ENCODE data around the gene UNK. TPM values are rescaled to one million over a fixed set of nuclear protein-coding genes. Genes with fewer than 3 reads are reported as not detected.
"Not testable (repeated sequence)": the region's sequence is repeated elsewhere in the genome, so short reads cannot be mapped to it uniquely, and the experiment has no call there.

UNK gene
- polyA plus RNA-seq, 4 donors = 34.5 to 49.7 (median 36.4) TPM

DNA sequence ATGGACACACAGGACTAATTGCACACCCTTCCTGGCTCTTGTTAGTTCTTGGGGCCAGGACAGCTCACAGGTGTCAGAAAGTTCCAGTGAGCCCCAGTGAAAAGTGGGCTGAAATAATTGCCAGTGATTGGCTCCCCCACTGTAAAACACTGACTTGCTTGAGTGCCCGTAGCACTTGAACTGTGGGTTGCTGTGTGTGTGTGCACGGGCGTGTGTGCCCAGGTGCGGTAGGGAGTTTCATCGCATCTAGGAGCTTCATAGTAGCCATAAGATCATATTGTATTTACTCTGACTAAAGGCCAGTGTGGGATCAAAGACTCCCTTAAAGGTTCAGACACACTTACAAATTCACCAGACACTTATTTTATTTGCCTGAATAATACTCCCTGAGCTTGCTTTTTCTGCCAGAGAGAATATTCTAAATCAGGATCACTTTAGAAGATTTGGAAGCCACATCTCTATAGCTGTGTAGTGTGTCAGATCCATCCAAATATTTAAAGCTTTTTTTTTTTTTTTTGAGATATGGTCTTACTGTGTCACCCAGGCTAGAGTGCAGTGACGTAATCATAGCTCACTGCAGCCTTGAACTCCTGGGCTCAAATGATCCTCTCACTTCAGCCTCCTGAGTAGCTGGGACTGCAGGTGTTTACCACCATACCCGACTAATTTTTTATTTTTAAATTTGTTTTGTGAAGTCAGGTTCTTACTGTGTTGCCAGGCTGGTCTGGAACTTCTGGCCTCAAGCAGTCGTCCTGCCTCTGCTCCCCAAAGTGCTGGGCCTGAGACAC, 11.4 kb downstream of the UNK start:
- DNase-seq (ENCODE audit: low read depth in 4 of 4, low spot score in 3 of 4) = no peak

DNA sequence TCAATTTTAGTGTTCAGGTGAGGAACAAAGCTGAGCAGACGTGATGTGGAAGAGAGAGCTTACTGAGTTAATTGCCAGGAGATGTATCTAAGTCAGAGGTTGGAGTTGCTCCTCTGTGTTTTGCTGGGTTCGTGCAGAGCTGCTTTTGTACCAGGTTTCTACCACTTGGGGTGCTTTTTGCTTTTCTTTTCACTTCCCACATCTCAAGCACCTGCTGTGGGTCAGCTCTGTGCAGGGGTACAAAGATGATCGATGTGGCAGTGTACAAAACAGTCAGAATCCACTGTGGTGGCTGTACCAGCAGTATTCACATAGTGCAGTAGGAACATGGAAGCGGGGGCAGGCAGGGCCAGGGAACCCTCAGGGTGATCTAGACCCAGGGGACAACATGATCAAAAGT, 14.8 kb downstream of the UNK start:
- DNase-seq (ENCODE audit: low read depth in 4 of 4, low spot score in 3 of 4) = no peak

DNA sequence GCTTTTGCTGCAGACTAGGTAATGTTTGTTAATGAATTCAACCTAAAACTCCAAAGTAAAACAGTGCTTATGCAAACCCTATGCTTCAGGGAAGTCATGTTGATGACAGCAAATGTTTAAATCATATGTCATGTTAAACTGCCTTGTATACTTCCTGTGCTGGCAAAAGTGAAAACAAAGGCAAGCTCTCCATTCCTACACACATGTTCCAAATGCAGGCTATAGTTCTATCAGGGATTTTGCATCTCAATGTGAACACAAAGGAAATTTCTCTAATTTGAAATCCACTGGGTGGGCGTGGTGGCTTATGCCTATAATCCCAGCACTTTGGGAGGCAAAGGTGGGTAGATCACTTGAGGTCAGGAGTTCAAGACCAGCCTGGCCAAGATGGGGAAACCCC, 19.3 kb downstream of the UNK start:
- no peak for DNase-seq (ENCODE audit: low read depth in 4 of 4, low spot score in 3 of 4)

DNA sequence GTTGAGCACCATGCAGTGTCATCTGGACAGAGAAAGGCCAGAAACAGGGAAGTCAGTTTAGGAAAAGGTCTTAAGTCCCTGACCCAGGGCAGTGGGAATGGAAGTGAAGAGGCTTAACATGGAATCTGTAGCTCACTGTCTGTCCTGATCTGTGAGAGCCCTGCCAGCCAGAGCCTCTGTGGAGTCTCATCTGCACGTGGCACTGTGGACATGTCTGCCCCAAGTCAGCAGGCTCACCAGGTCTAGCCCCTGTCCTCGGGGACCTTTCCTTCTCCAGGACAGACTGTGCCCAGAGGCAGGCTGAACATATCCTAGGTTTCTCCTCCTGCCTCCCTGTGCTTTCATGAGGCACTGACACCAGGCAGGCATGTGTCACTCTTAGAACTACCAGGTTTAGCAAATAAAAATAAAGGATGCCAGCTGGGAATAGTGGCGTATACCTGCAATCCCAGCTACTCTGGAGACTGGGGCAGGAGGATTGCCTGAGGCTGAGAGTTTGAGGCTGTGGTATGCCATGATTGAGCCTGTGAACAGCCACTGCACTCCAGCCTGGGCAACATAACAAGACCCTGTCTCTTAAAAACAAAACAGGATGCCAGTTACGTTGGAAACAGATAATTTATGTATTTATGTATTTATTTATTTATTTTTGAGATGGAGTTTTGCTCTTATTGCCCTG, 22.4 kb downstream of the UNK start:
- no peak for DNase-seq (ENCODE audit: low read depth in 4 of 4, low spot score in 3 of 4)

DNA sequence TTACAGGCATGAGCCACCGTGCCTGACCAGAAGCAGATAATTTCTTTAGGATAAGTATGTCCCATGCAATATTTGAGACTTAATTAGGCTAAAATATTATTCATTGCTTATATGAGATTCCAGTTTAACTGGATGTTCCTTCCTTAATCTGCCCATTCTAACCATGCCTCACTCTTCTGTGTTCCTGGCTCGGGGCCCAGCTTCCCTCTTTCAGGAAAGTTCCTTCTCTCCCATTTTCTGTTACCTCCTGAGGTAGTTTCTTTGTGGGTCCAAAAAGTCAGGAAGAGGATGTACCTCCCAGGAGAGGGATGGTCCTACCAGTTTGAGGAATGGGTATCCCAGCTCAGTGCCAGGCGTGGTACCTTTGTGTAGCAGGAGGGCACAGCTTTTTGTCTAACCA, 23.3 kb downstream of the UNK start:
- DNase-seq (ENCODE audit: low read depth in 4 of 4, low spot score in 3 of 4) = no peak

DNA sequence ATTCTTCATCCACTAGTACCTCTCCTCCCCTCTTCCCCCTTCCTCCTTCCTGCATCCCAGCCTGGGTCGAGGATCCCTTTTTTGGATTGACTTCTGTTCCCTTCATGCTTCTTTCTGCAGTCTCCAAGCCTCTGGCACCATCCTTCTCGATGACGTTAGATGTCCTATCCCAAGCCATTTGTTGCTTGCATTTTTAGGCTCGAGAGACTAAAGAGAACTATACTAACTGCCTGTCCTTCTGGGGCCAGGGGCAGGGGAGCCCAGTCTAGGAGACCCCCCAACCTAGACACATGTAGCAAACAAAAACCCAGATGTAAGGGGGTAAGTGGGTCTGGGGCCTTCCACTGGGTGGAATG, 23.9 kb downstream of the UNK start:
- DNase-seq (ENCODE audit: low read depth in 4 of 4, low spot score in 3 of 4) = no peak

DNA sequence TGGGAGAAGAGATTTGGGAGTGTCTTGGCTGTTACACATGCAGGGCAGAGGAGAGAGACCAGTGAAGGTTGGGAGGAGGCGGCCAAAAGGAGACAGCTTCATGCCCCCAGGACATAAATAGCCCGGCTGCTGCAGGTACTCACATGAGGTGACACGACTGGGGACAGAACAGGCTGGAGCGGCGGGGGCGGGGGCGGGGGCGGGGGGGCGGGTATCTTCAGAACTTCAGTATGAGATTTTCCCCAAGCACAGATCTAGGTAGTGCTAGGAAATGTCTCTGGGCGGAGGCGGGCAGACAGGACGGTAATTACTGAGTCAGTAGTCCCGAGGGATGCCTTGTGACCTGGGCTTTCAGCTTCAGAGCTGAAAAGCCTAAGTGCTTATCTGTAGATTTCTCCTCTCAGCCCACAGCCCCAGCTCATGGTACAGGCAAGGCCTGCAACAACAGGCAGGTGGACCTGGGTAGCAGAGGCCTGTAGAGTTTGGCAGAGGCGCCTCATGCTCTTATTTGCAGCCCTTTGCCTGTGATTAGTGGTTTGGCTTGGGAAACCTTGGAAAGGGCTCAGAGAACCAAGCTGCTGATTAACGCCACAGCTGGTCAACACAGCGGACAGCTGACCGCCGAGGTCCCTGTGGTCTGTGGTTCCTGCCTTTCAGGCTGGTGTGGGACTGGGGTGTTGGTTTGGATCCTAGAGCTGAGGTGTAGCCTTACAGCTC, 24.5 kb downstream of the UNK start:
- DNase-seq (ENCODE audit: low read depth in 4 of 4, low spot score in 3 of 4) = no peak

DNA sequence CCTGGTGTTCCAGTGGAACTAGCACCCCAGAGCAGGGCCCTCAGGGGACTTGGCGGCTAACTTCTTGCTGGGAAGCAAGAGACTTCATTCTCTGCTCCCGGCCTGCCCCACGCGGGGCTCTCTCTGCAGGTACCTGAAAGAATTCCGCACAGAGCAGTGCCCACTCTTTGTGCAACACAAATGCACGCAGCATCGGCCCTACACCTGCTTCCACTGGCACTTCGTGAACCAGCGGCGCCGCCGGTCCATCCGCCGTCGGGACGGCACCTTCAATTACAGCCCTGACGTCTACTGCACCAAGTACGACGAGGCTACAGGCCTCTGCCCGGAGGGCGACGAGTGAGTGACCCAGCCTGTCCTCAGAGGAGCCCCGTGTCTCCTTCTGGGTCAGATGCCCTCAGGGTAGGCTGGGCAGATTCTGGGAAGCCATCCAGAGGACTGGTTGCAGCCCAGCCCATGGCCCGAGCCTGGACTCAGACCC, 25.1 kb downstream of the UNK start:
- DNase-seq (ENCODE audit: low read depth in 4 of 4, low spot score in 3 of 4) = no peak

DNA sequence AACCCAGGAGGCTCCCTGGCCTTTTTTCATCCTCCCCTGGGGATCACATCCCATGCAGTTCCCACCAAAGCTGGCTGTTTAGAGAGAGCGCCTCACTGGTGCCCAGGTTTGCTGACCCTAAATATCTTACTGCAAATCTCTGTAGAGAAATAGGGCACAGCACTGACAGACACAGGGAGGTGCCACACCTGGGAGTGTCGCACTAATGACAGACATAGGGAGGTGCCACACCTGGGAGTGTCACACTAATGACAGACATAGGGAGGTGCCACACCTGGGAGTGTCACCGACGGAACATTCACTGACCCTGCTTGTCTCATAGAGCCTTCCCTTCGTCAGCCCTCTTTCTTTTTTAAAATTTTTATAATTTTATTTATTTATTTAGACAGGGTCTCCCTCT, 25.6 kb downstream of the UNK start:
- DNase-seq (ENCODE audit: low read depth in 4 of 4, low spot score in 3 of 4) = no peak

DNA sequence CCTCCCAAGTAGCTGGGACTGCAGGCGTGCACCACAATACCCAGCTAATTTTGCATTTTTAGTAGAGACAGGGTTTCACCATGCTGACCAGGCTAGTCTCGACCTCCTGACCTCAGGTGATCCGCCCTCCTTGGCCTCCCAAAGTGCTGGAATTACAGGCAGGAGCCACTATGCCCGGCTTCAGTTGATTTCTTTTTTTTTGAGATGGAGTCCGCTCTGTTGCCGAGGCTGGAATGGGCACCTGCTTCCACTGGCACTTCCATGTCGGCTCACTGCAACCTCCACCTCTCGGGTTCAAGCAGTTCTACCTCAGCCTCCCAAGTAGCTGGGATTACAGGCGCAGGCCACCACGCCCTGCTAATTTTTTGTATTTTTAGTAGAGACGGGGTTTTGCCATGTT, 26.1 kb downstream of the UNK start:
- DNase-seq (ENCODE audit: low read depth in 4 of 4, low spot score in 3 of 4) = not testable (repeated sequence)

DNA sequence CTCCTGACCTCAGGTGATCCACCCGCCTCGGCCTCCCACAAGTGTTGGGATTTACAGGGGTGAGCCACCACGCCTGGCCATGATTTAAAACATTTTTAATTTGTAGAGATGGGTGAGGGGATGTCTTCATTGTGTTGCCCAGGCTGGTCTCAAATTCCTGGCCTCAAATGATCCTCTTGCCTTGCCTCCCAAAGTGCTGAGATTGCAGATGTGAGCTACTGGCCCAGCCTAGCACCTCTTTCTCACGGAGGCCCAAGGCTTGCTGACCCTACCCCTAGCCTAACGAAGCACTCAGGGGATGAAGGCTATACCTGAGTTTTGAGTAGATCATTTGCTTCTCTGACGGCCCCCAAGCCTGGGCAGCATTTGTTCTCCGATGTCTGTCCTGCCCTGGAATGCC, 26.6 kb downstream of the UNK start:
- DNase-seq (ENCODE audit: low read depth in 4 of 4, low spot score in 3 of 4) = no peak

DNA sequence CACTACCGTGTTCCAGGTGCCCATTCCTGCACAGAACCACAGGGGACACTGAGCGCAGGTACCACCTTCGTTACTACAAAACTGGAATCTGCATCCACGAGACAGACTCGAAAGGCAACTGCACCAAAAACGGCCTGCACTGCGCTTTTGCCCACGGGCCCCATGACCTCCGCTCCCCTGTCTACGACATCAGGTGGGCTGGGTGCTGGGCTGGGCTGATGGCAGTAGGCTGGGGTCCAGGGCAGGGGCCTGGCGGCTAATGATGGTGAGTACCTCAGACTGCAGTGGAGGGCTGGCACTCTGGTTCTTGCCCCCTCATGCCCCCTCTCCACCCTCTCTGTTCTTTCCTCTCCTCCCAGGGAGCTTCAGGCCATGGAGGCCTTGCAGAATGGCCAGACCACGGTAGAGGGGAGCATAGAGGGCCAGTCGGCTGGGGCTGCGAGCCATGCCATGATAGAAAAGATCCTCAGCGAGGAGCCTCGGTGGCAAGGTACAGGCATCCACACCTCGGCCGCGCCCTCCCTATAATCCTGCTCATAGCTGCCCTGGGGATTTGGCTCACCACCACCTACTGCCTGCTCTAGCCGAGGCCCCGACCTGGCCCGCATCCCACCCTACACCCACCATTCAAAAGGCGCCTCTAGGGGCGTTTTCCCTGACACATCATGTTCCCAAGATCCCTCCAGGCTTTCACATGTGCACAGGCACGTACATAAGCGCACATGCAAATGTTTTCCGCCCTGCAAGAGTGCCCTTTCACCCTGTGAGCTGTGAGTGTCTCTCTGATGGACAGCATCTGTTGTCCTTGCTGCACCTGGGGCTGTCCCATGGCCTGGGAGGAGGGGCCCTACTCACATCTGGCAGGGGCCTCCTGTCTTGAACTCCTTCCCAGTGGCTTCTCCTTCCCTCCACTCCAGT, 27.7 kb downstream of the UNK start:
- DNase-seq (ENCODE audit: low read depth in 4 of 4, low spot score in 3 of 4) = no peak

DNA sequence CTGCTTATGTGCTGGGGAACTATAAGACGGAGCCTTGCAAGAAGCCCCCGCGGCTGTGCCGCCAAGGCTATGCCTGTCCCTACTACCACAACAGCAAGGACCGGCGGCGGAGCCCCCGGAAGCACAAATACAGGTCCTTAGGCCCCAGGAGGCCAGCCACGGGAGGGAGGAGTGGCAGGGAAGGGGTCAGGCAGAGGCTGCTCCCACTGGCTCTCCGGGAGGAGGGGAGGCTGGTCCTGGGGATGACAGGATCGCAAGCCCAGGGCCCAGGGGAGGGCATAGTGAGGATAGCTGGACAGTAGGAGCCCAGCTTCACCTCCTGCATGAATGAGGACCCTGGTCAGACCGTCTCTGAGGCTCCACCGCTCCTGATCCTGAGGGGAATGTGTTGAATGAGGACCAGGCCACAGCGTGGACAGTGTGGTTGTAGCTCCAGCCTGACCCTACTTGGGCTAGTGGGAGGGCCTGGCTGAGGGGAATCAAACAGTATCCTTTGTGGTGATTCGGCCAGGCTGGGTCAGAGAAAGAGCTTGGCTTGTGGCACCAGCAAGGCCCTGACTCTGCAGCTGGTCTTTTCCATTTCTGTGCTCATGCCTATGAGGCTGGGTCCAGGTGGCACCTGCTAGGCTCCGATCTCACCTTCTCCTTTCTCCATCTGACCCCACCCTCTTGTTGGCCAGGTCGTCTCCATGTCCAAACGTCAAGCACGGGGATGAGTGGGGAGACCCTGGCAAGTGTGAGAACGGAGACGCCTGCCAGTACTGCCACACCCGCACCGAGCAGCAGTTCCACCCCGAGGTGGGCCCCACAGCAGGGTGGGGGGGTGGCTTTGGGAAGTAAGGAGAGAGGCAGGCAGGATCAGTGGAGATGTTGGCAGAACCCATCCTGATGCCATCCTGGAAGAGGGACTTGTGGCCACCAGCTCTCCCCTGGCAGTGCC, 28.7 kb downstream of the UNK start:
- DNase-seq (ENCODE audit: low read depth in 4 of 4, low spot score in 3 of 4) = no peak

DNA sequence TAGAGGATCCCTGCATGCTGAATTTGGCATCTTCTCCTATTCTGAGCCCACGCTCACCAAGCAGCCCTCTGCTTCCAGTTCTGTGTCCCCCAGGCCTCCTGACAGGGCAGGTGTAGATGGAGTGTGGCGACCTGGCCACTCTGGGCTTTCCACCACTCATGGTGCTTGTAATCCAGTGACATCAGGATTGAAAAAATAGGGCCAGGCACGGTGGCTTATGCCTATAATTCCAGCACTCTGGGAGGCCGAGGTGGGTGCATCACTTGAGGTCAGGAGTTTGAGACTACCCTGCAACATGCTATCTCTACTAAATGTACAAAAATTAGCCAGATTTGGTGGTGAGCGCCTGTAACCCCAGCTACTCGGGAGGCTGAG, 29.4 kb downstream of the UNK start:
- DNase-seq (ENCODE audit: low read depth in 4 of 4, low spot score in 3 of 4) = no peak

DNA sequence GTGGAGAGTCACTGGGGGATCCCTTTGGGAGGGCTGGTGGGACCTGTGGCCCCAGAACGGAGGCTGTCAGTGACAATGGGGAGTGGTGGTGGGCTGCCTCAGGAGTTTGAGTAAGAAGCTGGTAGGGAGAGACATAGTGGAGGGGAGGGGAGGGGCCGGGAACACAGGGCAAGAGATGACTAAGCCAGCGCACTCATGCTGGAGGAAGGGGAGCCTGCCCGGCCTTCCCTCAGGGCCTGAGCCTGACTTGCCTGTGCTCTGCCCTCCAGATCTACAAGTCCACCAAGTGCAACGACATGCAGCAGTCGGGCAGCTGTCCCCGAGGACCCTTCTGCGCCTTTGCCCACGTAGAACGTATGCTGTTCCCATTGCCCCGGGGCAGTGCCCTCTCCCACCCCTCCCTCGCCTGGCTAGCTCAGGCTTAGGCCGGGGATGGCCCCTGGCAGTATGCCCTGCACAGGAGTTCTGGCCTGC, 30.3 kb downstream of the UNK start:
- no peak for DNase-seq (ENCODE audit: low read depth in 4 of 4, low spot score in 3 of 4)

DNA sequence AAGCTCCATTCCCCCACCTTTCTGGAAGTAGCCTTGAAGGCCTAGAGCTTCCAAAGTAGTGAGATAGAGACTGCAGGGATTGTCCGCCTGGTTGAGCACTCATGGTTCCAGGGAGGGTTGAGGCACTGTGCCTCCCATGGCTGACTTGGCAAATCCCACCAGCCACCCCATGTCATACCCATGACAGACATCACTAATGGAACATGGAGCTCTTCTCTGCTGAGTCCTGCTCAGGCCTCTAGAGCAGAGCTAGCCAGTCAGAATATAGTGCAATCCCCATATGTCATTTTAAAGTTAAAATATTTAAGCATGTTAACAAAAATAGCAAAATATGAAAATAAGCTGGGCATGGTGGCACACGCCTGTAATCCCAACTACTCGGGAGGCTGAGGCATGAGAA, 30.8 kb downstream of the UNK start:
- DNase-seq (ENCODE audit: low read depth in 4 of 4, low spot score in 3 of 4) = no peak

DNA sequence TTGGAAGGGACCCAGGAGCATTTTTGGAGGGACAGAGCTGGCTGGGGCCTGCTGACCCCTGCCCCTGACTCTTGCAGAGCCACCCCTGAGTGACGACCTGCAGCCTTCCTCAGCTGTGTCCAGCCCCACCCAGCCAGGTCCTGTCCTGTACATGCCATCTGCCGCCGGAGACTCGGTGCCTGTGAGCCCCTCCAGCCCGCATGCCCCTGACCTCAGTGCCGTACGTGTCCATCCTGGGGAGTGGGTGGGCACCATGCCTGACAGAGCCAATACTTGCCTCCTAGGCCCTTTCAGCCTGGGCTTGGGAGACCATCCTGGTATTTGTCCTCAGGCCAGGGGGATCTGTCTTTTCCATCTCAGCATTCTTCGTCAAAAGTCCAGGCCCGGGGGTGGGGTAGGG, 32.1 kb downstream of the UNK start:
- DNase-seq (ENCODE audit: low read depth in 4 of 4, low spot score in 3 of 4) = no peak

DNA sequence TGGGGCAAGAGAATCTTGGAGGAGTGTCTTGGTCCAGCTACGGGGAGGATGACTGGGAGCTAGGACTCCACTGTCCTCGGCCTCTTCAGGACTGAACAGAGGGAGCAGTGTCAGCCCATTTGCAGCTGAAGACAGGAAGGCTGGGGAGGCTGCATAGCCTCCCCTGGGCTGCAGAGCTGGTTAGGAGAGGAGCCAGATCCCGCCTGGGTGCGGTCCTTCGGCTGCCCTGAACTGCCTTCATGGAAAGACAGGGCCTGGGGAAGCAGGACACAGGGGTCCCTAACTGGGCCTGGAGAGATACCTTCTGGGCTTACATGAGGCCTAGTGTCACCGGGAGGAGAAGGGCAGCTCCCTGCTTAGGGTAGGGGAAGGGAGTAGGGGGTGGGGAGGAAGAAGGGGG, 33.0 kb downstream of the UNK start:
- DNase-seq (ENCODE audit: low read depth in 4 of 4, low spot score in 3 of 4) = no peak

DNA sequence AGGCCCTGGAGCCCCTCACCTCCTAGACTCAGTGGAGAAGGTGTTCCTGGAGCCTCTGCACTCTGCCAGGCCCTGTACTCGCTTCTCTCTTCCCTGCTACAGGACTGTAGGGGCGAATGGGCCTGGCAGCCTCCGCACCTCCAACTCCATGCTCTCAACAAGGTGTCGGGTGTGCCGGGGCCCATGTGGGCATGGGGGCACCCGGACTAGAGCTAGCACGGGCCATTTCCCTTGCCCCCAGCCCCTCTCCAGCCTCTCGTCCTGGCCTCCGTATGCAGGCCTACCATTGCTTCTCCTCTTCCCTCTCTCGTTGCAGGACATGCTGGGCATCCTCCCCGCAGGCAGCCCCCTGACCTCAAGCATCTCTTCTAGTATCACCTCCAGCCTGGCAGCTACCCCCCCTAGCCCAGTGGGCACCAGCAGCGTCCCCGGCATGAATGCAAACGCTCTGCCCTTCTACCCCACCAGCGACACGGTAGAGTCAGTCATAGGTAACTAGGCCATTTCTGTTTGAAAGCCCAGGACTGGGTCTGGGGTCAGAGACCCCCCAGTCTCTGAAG, 33.8 kb downstream of the UNK start:
- DNase-seq (ENCODE audit: low read depth in 4 of 4, low spot score in 3 of 4) = no peak
